ENCODE measurements around the gene TARS2. TPM values are rescaled to one million over a fixed set of nuclear protein-coding genes. Genes with fewer than 3 reads are reported as not detected.

TARS2 gene
- total RNA-seq, 2 donors from 2014 or later: 28.8 to 35.3 TPM

DNA sequence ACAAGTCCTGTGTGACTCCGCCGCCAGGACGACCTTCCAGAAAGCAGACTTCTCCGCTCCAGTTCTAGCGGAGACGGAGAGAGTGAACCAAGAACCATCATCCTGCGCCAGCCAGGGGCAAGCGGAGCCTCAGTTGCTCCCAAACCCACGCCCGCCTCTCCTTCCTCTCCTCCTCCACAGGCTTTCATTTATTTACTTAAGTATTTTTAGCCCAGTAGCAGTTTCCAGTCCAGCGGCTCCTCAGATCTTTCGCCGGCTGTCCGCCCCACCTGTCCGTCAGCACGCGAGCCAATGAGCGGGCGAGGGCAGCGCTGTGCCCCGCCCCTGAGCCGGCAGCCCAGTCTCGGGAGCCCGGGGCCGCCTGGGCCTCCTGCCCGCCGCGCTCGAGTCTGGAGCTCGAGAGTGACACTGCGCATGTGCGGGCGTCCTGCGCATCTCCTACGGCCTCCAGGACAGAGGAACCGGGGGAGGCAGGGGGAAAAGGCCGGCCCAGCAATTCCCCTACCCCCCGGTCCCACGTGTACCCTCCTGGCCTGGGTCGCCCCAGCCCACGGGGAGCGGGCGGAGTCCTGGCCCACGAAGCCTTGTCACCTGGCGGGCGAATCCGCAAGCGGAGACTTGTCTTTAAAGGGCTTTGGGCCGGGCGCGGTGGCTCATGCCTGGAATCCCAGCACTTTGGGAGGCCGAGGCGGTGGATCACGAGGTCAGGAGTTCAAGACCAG lies 28.3 kb downstream of the TARS2 start, which contains the start of gene FALEC:
Gene FALEC (plus strand): TSS at position 425 of the 722 bp plus-strand sequence.
- Mint-ChIP-seq H3K4me1 (peaks cover 7% of the 10 kb centered on the region), H3K27me3 (no peaks in the 10 kb centered on the region), H3K4me3 (peak within 1 kb of the TSS; percentile 89), H3K9me3 (no peaks in the 10 kb centered on the region), H3K27ac (peak within 1 kb of the TSS; percentile 78), H3K36me3 (ENCODE audit: low read depth) (no peaks in the 10 kb centered on the region)
- ATAC-seq (replicated peaks): peak; percentile 99

DNA sequence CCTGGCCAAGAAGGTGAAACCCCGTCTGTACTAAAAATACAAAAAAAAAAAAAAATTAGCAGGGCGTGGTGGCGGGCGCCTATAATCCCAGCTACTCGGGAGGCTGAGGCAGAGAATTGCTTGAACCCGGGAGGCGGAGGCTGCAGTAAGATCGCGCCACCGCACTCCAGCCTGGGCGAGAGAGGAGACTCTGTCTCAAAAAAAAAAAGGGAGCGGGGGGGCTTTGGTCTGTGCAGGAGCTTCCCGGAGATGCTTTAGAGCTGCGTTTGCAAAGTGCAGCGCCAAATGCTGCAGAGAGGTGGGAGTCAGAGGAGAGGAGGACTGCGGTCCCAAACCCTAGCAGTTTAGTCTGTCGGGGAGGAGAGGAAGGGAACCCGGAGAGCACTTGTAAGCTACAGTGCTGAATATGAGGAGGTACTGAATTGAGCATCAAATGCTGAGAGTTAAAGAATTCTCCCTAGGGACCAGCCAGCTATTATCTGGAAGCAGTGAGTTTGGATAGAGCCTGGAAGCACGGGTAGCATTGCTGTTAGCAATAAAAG lies 28.9 kb downstream of the TARS2 start:
- Mint-ChIP-seq H3K9me3 (no peaks in the 10 kb centered on the region), H3K4me1 (peaks cover 7% of the 10 kb centered on the region), H3K27ac (peak overlapping the region; percentile 78), H3K27me3 (no peaks in the 10 kb centered on the region), H3K4me3 (peak overlapping the region; percentile 89), H3K36me3 (ENCODE audit: low read depth) (no peaks in the 10 kb centered on the region)
- ATAC-seq (replicated peaks): peak; percentile 11

- peaks cover 7% of the 10 kb centered on the region for H3K4me1 Mint-ChIP-seq
- no peaks in the 10 kb centered on the region for H3K27me3 Mint-ChIP-seq
- no peak for ATAC-seq (replicated peaks)
- peak overlapping the region; percentile 78 for H3K27ac Mint-ChIP-seq
- peak overlapping the region; percentile 89 for H3K4me3 Mint-ChIP-seq
- no peaks in the 10 kb centered on the region for H3K9me3 Mint-ChIP-seq
- H3K36me3 Mint-ChIP-seq (ENCODE audit: low read depth): no peaks in the 10 kb centered on the region
Measured at GRCh38 chr1:150516616-150517015, 29.4 kb downstream of the TARS2 start.

DNA sequence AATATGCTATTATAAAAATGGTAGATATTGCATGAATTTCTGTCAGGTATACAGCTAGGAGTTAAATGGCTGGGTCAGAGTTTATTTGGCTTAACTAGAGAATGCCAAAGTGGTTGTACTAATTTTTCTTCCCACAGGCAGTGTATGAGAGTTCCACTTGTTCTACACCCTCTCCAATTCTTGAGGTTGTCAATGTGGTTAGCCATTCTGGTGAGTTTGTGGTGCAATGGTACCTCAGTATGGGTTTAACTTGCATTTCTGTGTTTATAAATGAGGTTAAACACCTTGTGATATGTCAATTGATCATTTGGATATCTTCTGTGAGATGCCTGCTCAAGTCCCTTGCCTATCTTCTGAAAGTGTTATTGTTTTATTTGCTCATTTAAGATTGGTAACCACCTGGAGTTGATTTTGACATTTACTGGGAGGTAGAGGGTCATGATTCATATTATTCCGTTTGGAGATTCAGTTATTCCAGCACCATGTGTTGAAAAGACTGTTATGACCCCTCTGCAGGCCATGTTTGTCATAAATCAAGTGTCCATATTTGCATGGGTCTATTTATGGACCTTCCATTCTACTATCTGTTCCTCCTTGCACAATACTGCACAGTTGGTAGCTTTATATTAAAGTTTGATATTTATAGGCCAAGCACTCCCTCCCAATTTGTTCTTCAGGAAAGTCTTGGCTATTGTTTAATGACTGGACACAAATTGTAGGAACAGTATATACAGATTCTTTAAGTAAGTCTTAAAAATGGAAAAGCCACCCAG lies 34.2 kb downstream of the TARS2 start:
- Mint-ChIP-seq H3K27me3 (no peaks in the 10 kb centered on the region), H3K4me1 (peaks cover 3% of the 10 kb centered on the region), H3K4me3 (no peak overlapping the region), H3K9me3 (no peaks in the 10 kb centered on the region), H3K36me3 (ENCODE audit: low read depth) (no peaks in the 10 kb centered on the region), H3K27ac (no peak overlapping the region)
- no peak for ATAC-seq (replicated peaks)

GRCh38 chr1:150525348-150525747 lies 38.1 kb downstream of the TARS2 start:
- no peaks in the 10 kb centered on the region for H3K4me1 Mint-ChIP-seq
- no peaks in the 10 kb centered on the region for H3K9me3 Mint-ChIP-seq
- no peaks in the 10 kb centered on the region for H3K27me3 Mint-ChIP-seq
- no peaks in the 10 kb centered on the region for H3K36me3 Mint-ChIP-seq (ENCODE audit: low read depth)
- H3K27ac Mint-ChIP-seq: no peak overlapping the region
- no peak overlapping the region for H3K4me3 Mint-ChIP-seq
- no peak for ATAC-seq (replicated peaks)

DNA sequence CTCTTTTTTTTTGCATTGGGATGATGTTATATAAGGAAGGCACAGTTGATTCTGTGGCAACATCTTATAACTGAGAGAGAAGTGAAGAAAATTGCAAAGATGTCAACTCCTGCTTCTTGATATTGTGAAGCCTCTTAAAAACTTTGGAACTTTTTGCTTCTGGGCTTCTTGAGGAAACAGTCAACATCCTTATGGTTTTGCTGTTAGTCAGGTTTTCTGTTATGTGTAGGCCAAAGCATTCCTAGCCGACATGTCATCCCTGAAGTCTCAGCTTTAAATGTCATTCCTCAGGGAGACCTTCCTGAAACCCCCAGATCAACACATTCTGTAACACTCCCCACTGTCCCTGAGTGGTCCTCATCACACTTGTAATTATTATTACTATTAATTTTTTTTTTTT lies 41.0 kb downstream of the TARS2 start:
- Mint-ChIP-seq H3K4me3 (no peak overlapping the region), H3K36me3 (ENCODE audit: low read depth) (no peaks in the 10 kb centered on the region), H3K27ac (no peak overlapping the region), H3K9me3 (no peaks in the 10 kb centered on the region), H3K4me1 (no peaks in the 10 kb centered on the region), H3K27me3 (no peaks in the 10 kb centered on the region)
- no peak for ATAC-seq (replicated peaks)

DNA sequence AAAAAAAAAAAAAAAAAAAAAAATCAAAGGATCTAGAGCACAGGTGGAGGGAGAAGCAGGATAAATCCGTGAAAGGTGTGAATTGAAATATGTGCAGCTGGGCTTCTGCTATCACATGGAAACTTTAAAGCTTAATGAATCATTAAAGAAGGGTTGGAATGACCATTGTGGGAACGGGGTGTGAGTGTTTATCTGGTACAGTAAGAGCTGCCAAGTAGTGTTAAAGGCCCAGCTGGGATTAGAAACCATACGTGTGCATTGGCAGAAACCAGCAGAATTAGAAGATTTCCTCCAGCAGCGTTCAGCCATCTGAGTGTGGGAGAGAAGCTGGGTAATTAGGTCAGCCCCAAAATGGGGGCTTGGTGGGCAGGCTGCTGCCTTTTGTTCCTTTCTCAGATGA lies 41.8 kb downstream of the TARS2 start:
- no peaks in the 10 kb centered on the region for H3K4me1 Mint-ChIP-seq
- H3K27ac Mint-ChIP-seq: no peak overlapping the region
- H3K4me3 Mint-ChIP-seq: no peak overlapping the region
- H3K36me3 Mint-ChIP-seq (ENCODE audit: low read depth): no peaks in the 10 kb centered on the region
- no peak for ATAC-seq (replicated peaks)
- H3K9me3 Mint-ChIP-seq: no peaks in the 10 kb centered on the region
- H3K27me3 Mint-ChIP-seq: no peaks in the 10 kb centered on the region

GRCh38 chr1:150530491-150531159 lies 43.4 kb downstream of the TARS2 start:
- H3K4me3 Mint-ChIP-seq: no peak overlapping the region
- ATAC-seq (replicated peaks): no peak
- no peak overlapping the region for H3K27ac Mint-ChIP-seq
- H3K27me3 Mint-ChIP-seq: no peaks in the 10 kb centered on the region
- H3K9me3 Mint-ChIP-seq: no peaks in the 10 kb centered on the region
- H3K4me1 Mint-ChIP-seq: no peaks in the 10 kb centered on the region
- H3K36me3 Mint-ChIP-seq (ENCODE audit: low read depth): no peaks in the 10 kb centered on the region

DNA sequence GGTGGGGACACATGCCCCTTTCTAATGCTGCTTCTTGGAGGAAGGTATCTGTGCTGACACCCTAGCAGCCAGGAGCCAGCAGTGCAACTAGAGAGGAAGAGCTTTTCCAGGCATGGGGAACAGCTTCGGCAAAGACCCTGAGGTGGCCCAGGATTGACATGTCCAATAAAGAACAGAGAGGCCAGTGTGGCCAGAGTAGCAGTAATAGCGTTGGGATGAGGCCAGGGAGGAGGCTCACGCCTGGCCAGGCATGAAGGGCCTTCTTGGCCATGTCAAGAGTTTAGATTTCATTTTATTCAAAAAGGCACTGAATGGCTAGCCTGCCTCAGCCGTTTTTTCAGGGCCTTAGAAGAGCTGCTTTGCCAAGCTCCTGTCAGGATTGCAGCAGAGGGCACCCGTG lies 45.6 kb downstream of the TARS2 start:
- H3K9me3 Mint-ChIP-seq: no peaks in the 10 kb centered on the region
- no peak overlapping the region for H3K4me3 Mint-ChIP-seq
- peaks cover 3% of the 10 kb centered on the region for H3K27me3 Mint-ChIP-seq
- H3K36me3 Mint-ChIP-seq (ENCODE audit: low read depth): no peaks in the 10 kb centered on the region
- H3K27ac Mint-ChIP-seq: no peak overlapping the region
- H3K4me1 Mint-ChIP-seq: no peaks in the 10 kb centered on the region
- ATAC-seq (replicated peaks): no peak

DNA sequence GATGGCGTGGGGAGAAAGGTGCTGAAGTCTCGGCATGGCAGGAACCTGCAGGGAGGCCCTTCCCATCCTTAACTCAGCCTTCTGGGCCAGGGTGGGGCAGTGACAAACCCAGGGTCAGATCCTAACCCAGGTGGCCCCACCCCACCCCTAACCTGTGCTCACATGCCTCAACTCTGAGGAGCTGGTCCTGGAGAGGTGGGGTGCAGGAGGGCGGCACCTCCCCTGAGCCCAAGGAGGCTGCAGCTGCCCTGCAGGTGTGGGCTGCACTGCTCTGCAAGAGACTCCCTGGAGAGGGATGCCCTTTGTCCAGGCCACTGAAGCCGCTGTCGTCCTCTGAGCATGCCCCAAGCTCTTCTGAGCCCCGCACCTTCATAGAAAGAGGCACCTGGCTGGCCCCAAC lies 46.8 kb downstream of the TARS2 start:
- Mint-ChIP-seq H3K27ac (no peak overlapping the region), H3K4me3 (no peak overlapping the region), H3K36me3 (ENCODE audit: low read depth) (no peaks in the 10 kb centered on the region), H3K9me3 (no peaks in the 10 kb centered on the region), H3K27me3 (peaks cover 7% of the 10 kb centered on the region), H3K4me1 (no peaks in the 10 kb centered on the region)
- ATAC-seq (replicated peaks): no peak

DNA sequence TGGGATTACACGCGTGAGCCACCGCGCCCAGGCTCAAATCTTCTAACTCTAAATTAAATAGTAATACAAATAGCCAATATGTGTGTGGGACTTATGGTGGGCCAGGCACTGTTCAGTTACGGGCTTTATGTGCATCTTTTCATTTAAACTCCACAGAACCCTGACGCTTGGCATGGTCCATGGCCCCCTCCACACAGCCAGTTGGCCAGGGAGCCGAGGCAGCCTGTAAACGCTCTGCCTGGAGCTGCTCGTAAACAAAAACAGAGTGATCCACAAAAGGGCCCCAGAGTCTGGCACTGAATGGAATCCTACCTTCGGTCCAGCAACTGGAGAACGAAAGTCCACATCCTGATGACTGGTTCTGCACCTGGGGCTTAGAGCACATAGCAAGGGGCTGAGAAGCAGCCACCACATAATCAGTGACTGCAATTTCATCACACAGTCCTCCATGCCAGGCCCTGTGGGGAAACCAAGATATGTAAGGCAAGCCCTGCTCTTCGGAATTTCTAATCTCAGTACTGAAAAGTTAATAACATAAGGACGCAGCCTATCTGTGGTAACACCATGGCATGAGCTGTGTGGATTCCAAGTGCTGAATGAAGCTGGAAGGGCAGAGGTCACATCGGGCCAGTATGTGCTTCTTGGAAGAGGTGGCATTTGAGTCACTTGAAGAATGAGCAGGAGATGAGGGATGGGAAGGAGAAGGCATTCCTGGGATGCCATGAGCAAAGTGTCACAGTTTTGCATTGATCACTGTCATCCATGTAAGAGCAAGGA lies 48.5 kb downstream of the TARS2 start:
- no peak for ATAC-seq (replicated peaks)
- Mint-ChIP-seq H3K27me3 (peaks cover 7% of the 10 kb centered on the region), H3K9me3 (no peaks in the 10 kb centered on the region), H3K4me1 (no peaks in the 10 kb centered on the region), H3K4me3 (no peak overlapping the region), H3K27ac (peak overlapping the region; percentile 17), H3K36me3 (ENCODE audit: low read depth) (no peaks in the 10 kb centered on the region)

DNA sequence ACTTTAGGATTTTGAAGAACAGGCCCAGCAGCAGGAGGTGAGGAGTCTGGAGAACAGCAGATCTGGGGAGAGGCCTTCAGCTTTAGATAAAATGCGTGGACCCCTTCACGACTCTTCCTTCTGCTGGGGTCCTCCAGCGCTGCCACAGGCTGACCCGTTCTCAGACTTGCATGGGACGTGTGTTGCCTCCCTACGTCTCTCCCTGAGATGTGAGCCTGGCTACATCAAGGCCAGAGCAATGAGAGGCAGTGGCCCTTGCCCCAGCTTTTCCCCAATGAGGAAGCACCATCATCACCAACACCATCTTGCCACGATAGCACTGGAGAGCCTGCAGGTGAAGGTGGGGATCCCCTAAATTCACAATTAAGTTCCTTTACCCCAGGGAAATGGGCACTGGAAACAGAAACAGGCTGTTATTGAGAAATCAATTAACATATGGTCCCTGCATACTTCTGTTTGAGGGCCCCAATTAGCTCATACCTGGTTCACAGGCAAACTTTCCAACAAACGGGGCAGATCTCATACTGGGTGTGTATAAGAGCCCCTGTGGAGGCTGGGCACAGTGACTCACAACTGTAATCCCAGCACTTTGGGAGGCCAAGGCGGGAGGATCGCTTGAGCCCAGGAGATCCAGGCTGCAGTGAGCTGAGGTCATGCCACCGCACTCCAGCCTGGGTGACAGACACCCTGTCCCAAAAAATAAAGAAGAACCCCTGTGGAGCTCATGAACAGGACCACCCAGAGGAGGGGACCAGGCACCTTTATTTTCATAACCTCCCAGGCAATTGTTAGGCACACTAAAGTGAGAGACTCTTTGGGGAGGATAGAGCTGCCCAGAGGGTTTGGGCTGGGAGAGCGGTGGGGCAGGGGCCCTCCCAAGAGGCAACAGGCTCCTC lies 49.9 kb downstream of the TARS2 start:
- ATAC-seq (replicated peaks): no peak
- H3K4me3 Mint-ChIP-seq: no peak overlapping the region
- H3K36me3 Mint-ChIP-seq (ENCODE audit: low read depth): no peaks in the 10 kb centered on the region
- H3K9me3 Mint-ChIP-seq: no peaks in the 10 kb centered on the region
- H3K27ac Mint-ChIP-seq: peak overlapping the region; percentile 17
- no peaks in the 10 kb centered on the region for H3K4me1 Mint-ChIP-seq
- peaks cover 7% of the 10 kb centered on the region for H3K27me3 Mint-ChIP-seq
